BE2C (cell line): ENCODE measurements around the gene ANKFN1.

Experiments
- DNase-seq: peaks from one replicate; pipeline ENCODE4 v3.0.0-alpha.2; 2020
- H3K27me3 ChIP-seq: fragments of 250-450 bp; sonication (Bioruptor Pico); 2 replicates; pipeline ENCODE4 v1.5.1; 2020; ENCODE audit warnings: mild to moderate bottlenecking
- H3K36me3 ChIP-seq: fragments of 250-450 bp; sonication (Bioruptor Pico); 2 replicates; pipeline ENCODE4 v1.5.1; 2020; ENCODE audit warnings: mild to moderate bottlenecking
- H3K4me1 ChIP-seq: fragments of 250-450 bp; sonication (Bioruptor Pico); 2 replicates; pipeline ENCODE4 v1.5.1; 2020
- H3K4me3 ChIP-seq: 2 replicates; pipeline ENCODE4 v1.5.1; 2011; ENCODE audit warnings: low read depth, low read length
- H3K9me3 ChIP-seq: fragments of 250-450 bp; sonication (Bioruptor Pico); 2 replicates; pipeline ENCODE4 v1.5.1; 2020
- TF ChIP-seq, protein P1 (sequence below): IDR thresholded peaks from 2 replicates; pipeline ENCODE4 v1.5.1; 2012; ENCODE audit warnings: mild to moderate bottlenecking, low read depth, low read length

ANKFN1 gene

GRCh38 chr17:56471696-56472095 lies 318.4 kb downstream of the ANKFN1 start:
- TF ChIP-seq, protein P1, sequence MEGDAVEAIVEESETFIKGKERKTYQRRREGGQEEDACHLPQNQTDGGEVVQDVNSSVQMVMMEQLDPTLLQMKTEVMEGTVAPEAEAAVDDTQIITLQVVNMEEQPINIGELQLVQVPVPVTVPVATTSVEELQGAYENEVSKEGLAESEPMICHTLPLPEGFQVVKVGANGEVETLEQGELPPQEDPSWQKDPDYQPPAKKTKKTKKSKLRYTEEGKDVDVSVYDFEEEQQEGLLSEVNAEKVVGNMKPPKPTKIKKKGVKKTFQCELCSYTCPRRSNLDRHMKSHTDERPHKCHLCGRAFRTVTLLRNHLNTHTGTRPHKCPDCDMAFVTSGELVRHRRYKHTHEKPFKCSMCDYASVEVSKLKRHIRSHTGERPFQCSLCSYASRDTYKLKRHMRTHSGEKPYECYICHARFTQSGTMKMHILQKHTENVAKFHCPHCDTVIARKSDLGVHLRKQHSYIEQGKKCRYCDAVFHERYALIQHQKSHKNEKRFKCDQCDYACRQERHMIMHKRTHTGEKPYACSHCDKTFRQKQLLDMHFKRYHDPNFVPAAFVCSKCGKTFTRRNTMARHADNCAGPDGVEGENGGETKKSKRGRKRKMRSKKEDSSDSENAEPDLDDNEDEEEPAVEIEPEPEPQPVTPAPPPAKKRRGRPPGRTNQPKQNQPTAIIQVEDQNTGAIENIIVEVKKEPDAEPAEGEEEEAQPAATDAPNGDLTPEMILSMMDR: no peak
- no peaks in the 10 kb centered on the region for H3K36me3 ChIP-seq
- no peaks in the 10 kb centered on the region for H3K4me1 ChIP-seq
- DNase-seq: no peak
- H3K27me3 ChIP-seq: 0 out of 2 replicates have a peak, but pooled peaks cover 3% of the 10 kb centered on the region
- no peak overlapping the region for H3K4me3 ChIP-seq
- no peaks in the 10 kb centered on the region for H3K9me3 ChIP-seq

DNA sequence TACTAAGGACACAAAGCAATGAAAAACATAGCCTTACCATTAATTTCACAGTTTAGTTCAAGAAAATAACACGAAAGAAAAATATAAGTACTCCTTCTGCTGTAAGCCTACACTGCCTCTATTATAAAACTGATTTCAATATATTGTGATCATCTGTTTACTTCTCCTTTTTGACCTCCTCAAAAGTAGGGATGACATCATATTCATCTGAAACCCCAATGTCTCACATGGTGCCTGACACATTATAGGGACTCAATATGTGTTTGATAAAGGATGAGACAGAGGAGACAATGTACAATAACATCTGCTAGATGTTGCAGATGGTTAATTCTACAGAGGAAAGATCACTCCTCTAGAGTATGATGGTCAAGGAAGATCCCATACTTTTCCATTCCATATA lies 321.8 kb downstream of the ANKFN1 start:
- Histone ChIP-seq H3K36me3 (no peaks in the 10 kb centered on the region), H3K27me3 (0 out of 2 replicates have a peak, but pooled peaks cover 3% of the 10 kb centered on the region), H3K9me3 (no peaks in the 10 kb centered on the region), H3K4me3 (no peak overlapping the region), H3K4me1 (no peaks in the 10 kb centered on the region)
- TF ChIP-seq, protein P1: no peak
- DNase-seq: no peak

DNA sequence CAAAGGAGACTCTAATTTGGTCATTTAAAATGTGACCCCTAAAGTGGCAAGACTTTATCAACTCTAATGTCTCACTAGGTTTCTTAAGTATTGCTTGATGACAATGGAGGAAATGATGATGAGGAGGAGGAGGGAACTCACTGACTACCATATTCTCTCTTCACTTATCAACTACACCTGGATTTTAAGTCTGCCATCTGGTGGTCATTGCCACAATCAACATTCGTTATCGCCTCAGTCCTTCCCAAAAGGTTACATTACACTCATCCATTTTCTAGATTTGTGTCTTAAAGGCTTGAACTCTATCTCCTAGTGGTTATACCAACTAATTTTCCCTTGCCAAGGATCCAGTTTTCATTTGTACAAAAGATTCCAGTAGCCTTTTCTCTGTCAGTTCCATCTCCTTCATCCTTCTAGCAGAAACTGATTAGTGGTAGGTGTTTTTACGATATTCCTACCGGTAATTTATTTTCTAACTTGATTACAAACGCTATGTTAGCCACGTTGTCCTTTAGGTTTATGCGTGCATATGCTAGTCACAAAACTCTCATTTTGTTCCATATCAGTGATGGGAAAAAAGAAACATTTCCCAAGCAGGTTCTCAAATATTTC lies 325.7 kb downstream of the ANKFN1 start:
- H3K4me3 ChIP-seq: no peak overlapping the region
- H3K27me3 ChIP-seq: 0 out of 2 replicates have a peak, but pooled peaks cover 3% of the 10 kb centered on the region
- TF ChIP-seq, protein P1: peak; percentile 63
- H3K36me3 ChIP-seq: no peaks in the 10 kb centered on the region
- peak; percentile 9 for DNase-seq
- H3K4me1 ChIP-seq: no peaks in the 10 kb centered on the region
- no peaks in the 10 kb centered on the region for H3K9me3 ChIP-seq

- TF ChIP-seq, protein P1: no peak
- Histone ChIP-seq H3K4me1 (no peaks in the 10 kb centered on the region), H3K36me3 (no peaks in the 10 kb centered on the region), H3K4me3 (no peak overlapping the region), H3K27me3 (0 out of 2 replicates have a peak, but pooled peaks cover 3% of the 10 kb centered on the region), H3K9me3 (no peaks in the 10 kb centered on the region)
- DNase-seq: no peak
Measured at GRCh38 chr17:56480501-56480900, 327.2 kb downstream of the ANKFN1 start.

DNA sequence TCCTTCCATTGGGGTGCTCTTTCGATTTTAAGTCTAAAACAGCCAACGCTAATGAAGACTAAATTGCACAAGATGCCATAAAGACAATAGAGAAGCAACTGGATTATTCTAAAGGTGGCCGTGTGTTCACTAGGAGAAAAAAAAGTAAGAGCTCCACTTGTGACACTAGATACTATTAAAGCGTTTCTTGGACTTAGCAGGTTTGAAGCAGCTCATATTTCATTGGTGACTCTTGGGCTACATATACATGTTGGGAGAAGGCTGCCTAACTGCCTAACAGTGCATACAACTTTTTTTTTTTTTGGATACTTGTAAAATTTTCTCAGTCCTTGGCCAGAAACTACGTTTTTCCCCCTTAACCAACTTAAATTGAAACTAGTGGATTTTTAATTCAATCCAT lies 328.4 kb downstream of the ANKFN1 start:
- TF ChIP-seq, protein P1: no peak
- Histone ChIP-seq H3K36me3 (no peaks in the 10 kb centered on the region), H3K4me3 (no peak overlapping the region), H3K4me1 (no peaks in the 10 kb centered on the region), H3K9me3 (no peaks in the 10 kb centered on the region), H3K27me3 (no peaks in the 10 kb centered on the region)
- no peak for DNase-seq

DNA sequence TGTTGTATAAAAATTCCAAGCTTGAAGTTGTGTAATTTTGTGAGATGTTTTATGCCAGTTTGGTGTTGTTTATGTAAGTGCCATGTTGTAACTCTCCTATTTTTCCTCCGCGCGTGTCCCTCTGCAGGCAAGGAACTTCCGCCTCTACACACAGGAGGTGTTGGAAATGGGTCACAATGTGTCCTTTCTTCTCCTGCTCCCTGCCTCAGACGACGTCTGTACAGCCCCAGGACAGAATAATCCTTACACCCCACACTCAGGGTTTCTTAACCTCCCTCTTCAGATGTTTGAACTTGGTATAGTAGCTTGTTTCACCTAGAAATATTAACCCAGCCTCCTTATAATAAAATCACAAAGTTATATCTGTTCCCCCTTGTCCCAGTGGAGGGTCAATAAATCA lies 329.0 kb downstream of the ANKFN1 start:
- Histone ChIP-seq H3K9me3 (no peaks in the 10 kb centered on the region), H3K27me3 (no peaks in the 10 kb centered on the region), H3K36me3 (no peaks in the 10 kb centered on the region), H3K4me1 (no peaks in the 10 kb centered on the region), H3K4me3 (no peak overlapping the region)
- DNase-seq: no peak
- TF ChIP-seq, protein P1: no peak
